ENCODE data around the gene NFKBIE.
A peak's percentile ranks its signal among the peaks of the same experiment; 100 is the strongest.
"Not testable (repeated sequence)": the region's sequence is repeated elsewhere in the genome, so short reads cannot be mapped to it uniquely, and the experiment has no call there.

NFKBIE gene

GRCh38 chr6:44265007-44265721, at the start of gene NFKBIE:
NFKBIE (minus strand) TSS chr6:44265551; CDS start chr6:44265346, 205 bp downstream.
- Histone ChIP-seq H3K36me3 (ENCODE audit: insufficient read depth, low read length) (no peaks in the 10 kb centered on the region), H2AFZ (ENCODE audit: low read length, unreplicated experiment) (no peak within 1 kb of the TSS), H3K4me3 (ENCODE audit: low read depth, low read length) (peak within 1 kb of the TSS; percentile 82), H3K27ac (ENCODE audit: low read depth, low read length) (peak within 1 kb of the TSS; percentile 43; the same call in 1 of the 2 replicates), H3K4me1 (ENCODE audit: control insufficient read depth, insufficient read depth, low read length, unreplicated experiment) (peaks cover 11% of the 10 kb centered on the region), H3K79me2 (ENCODE audit: control insufficient read depth, insufficient read depth, low read length, unreplicated experiment) (peaks cover 12% of the 10 kb centered on the region), H3K27me3 (ENCODE audit: insufficient read depth, low read length) (peaks cover 21% of the 10 kb centered on the region)

- peaks cover 17% of the 10 kb centered on the region; the same call in 1 of the 2 replicates for H3K36me3 ChIP-seq (ENCODE audit: insufficient read depth, low read length)
- H3K79me2 ChIP-seq (ENCODE audit: control insufficient read depth, insufficient read depth, low read length, unreplicated experiment): peaks cover 11% of the 10 kb centered on the region
- not testable (repeated sequence) for H3K4me3 ChIP-seq (ENCODE audit: low read depth, low read length); H3K27ac ChIP-seq (ENCODE audit: low read depth, low read length); H3K4me1 ChIP-seq (ENCODE audit: control insufficient read depth, insufficient read depth, low read length, unreplicated experiment); H2AFZ ChIP-seq (ENCODE audit: low read length, unreplicated experiment)
- H3K27me3 ChIP-seq (ENCODE audit: insufficient read depth, low read length): peaks cover 37% of the 10 kb centered on the region
Observed at GRCh38 chr6:44314657-44315056, 49.3 kb upstream of the NFKBIE start.

GRCh38 chr6:44312901-44313788, 47.8 kb upstream of the NFKBIE start, which contains the start of gene AARS2:
AARS2 (minus strand) TSS chr6:44313347; CDS start chr6:44313323, 24 bp downstream.
- Histone ChIP-seq H3K27ac (ENCODE audit: low read depth, low read length) (no peak within 1 kb of the TSS), H3K4me3 (ENCODE audit: low read depth, low read length) (peak within 1 kb of the TSS; percentile 86), H3K4me1 (ENCODE audit: control insufficient read depth, insufficient read depth, low read length, unreplicated experiment) (peaks cover 8% of the 10 kb centered on the region), H3K79me2 (ENCODE audit: control insufficient read depth, insufficient read depth, low read length, unreplicated experiment) (peaks cover 11% of the 10 kb centered on the region), H3K36me3 (ENCODE audit: insufficient read depth, low read length) (peaks cover 19% of the 10 kb centered on the region; the same call in 1 of the 2 replicates), H2AFZ (ENCODE audit: low read length, unreplicated experiment) (peak within 1 kb of the TSS; percentile 79), H3K27me3 (ENCODE audit: insufficient read depth, low read length) (peaks cover 22% of the 10 kb centered on the region)

- Histone ChIP-seq H3K27ac (ENCODE audit: low read depth, low read length) (no peak overlapping the region), H3K4me3 (ENCODE audit: low read depth, low read length) (peak overlapping the region; percentile 86), H3K79me2 (ENCODE audit: control insufficient read depth, insufficient read depth, low read length, unreplicated experiment) (peaks cover 11% of the 10 kb centered on the region), H3K4me1 (ENCODE audit: control insufficient read depth, insufficient read depth, low read length, unreplicated experiment) (peaks cover 8% of the 10 kb centered on the region), H2AFZ (ENCODE audit: low read length, unreplicated experiment) (no peak overlapping the region), H3K27me3 (ENCODE audit: insufficient read depth, low read length) (peaks cover 15% of the 10 kb centered on the region), H3K36me3 (ENCODE audit: insufficient read depth, low read length) (peaks cover 19% of the 10 kb centered on the region; the same call in 1 of the 2 replicates)
Observed at GRCh38 chr6:44311767-44312166, 46.4 kb upstream of the NFKBIE start.

- H3K4me1 ChIP-seq (ENCODE audit: control insufficient read depth, insufficient read depth, low read length, unreplicated experiment): peaks cover 8% of the 10 kb centered on the region
- peaks cover 19% of the 10 kb centered on the region; the same call in 1 of the 2 replicates for H3K36me3 ChIP-seq (ENCODE audit: insufficient read depth, low read length)
- H3K27ac ChIP-seq (ENCODE audit: low read depth, low read length): no peak overlapping the region
- no peak overlapping the region; the same call in 1 of the 2 replicates for H3K4me3 ChIP-seq (ENCODE audit: low read depth, low read length)
- H3K27me3 ChIP-seq (ENCODE audit: insufficient read depth, low read length): peaks cover 12% of the 10 kb centered on the region
- H2AFZ ChIP-seq (ENCODE audit: low read length, unreplicated experiment): no peak overlapping the region
- peaks cover 11% of the 10 kb centered on the region for H3K79me2 ChIP-seq (ENCODE audit: control insufficient read depth, insufficient read depth, low read length, unreplicated experiment)
Observed at GRCh38 chr6:44311304-44311703, 46.0 kb upstream of the NFKBIE start.

GRCh38 chr6:44310241-44310640, 44.9 kb upstream of the NFKBIE start:
- H3K36me3 ChIP-seq (ENCODE audit: insufficient read depth, low read length): peaks cover 19% of the 10 kb centered on the region; the same call in 1 of the 2 replicates
- peaks cover 4% of the 10 kb centered on the region; the same call in 1 of the 2 replicates for H3K27me3 ChIP-seq (ENCODE audit: insufficient read depth, low read length)
- peaks cover 8% of the 10 kb centered on the region for H3K4me1 ChIP-seq (ENCODE audit: control insufficient read depth, insufficient read depth, low read length, unreplicated experiment)
- peaks cover 11% of the 10 kb centered on the region for H3K79me2 ChIP-seq (ENCODE audit: control insufficient read depth, insufficient read depth, low read length, unreplicated experiment)
- H3K27ac ChIP-seq (ENCODE audit: low read depth, low read length): no peak overlapping the region
- H3K4me3 ChIP-seq (ENCODE audit: low read depth, low read length): no peak overlapping the region
- no peak overlapping the region for H2AFZ ChIP-seq (ENCODE audit: low read length, unreplicated experiment)

- H2AFZ ChIP-seq (ENCODE audit: low read length, unreplicated experiment): no peak overlapping the region
- H3K27ac ChIP-seq (ENCODE audit: low read depth, low read length): no peak overlapping the region
- peaks cover 19% of the 10 kb centered on the region; the same call in 1 of the 2 replicates for H3K36me3 ChIP-seq (ENCODE audit: insufficient read depth, low read length)
- peaks cover 11% of the 10 kb centered on the region for H3K79me2 ChIP-seq (ENCODE audit: control insufficient read depth, insufficient read depth, low read length, unreplicated experiment)
- no peak overlapping the region for H3K4me3 ChIP-seq (ENCODE audit: low read depth, low read length)
- peaks cover 8% of the 10 kb centered on the region for H3K4me1 ChIP-seq (ENCODE audit: control insufficient read depth, insufficient read depth, low read length, unreplicated experiment)
- H3K27me3 ChIP-seq (ENCODE audit: insufficient read depth, low read length): no peaks in the 10 kb centered on the region
Observed at GRCh38 chr6:44309631-44310030, 44.3 kb upstream of the NFKBIE start.

- H3K4me1 ChIP-seq (ENCODE audit: control insufficient read depth, insufficient read depth, low read length, unreplicated experiment): peaks cover 8% of the 10 kb centered on the region
- H2AFZ ChIP-seq (ENCODE audit: low read length, unreplicated experiment): no peak overlapping the region
- H3K79me2 ChIP-seq (ENCODE audit: control insufficient read depth, insufficient read depth, low read length, unreplicated experiment): peaks cover 11% of the 10 kb centered on the region
- no peaks in the 10 kb centered on the region for H3K27me3 ChIP-seq (ENCODE audit: insufficient read depth, low read length)
- H3K27ac ChIP-seq (ENCODE audit: low read depth, low read length): no peak overlapping the region
- peaks cover 19% of the 10 kb centered on the region; the same call in 1 of the 2 replicates for H3K36me3 ChIP-seq (ENCODE audit: insufficient read depth, low read length)
- H3K4me3 ChIP-seq (ENCODE audit: low read depth, low read length): no peak overlapping the region
Observed at GRCh38 chr6:44309092-44309491, 43.7 kb upstream of the NFKBIE start.

GRCh38 chr6:44307217-44307616, 41.9 kb upstream of the NFKBIE start:
- Histone ChIP-seq H3K79me2 (ENCODE audit: control insufficient read depth, insufficient read depth, low read length, unreplicated experiment) (peaks cover 4% of the 10 kb centered on the region), H3K36me3 (ENCODE audit: insufficient read depth, low read length) (peaks cover 19% of the 10 kb centered on the region; the same call in 1 of the 2 replicates), H3K27me3 (ENCODE audit: insufficient read depth, low read length) (no peaks in the 10 kb centered on the region), H2AFZ (ENCODE audit: low read length, unreplicated experiment) (no peak overlapping the region), H3K27ac (ENCODE audit: low read depth, low read length) (no peak overlapping the region), H3K4me3 (ENCODE audit: low read depth, low read length) (no peak overlapping the region), H3K4me1 (ENCODE audit: control insufficient read depth, insufficient read depth, low read length, unreplicated experiment) (peaks cover 5% of the 10 kb centered on the region)

GRCh38 chr6:44306710-44307109, 41.4 kb upstream of the NFKBIE start:
- H3K27ac ChIP-seq (ENCODE audit: low read depth, low read length): no peak overlapping the region
- peaks cover 18% of the 10 kb centered on the region; the same call in 1 of the 2 replicates for H3K36me3 ChIP-seq (ENCODE audit: insufficient read depth, low read length)
- H3K27me3 ChIP-seq (ENCODE audit: insufficient read depth, low read length): no peaks in the 10 kb centered on the region
- H3K4me3 ChIP-seq (ENCODE audit: low read depth, low read length): no peak overlapping the region
- H3K79me2 ChIP-seq (ENCODE audit: control insufficient read depth, insufficient read depth, low read length, unreplicated experiment): no peaks in the 10 kb centered on the region
- no peak overlapping the region for H2AFZ ChIP-seq (ENCODE audit: low read length, unreplicated experiment)
- peaks cover 4% of the 10 kb centered on the region for H3K4me1 ChIP-seq (ENCODE audit: control insufficient read depth, insufficient read depth, low read length, unreplicated experiment)

All from ACC112 (cell line).